Measurements from ENCODE around the gene C1orf210. TPM values are rescaled to one million over a fixed set of nuclear protein-coding genes. Genes with fewer than 3 reads are reported as not detected.

C1orf210 gene
- polyA plus RNA-seq, 1 donor (not counting 4 experiments of a cell fraction or from before 2014, with no cell fraction given): 5.6 TPM

GRCh38 chr1:43265431-43265830 lies 19.9 kb downstream of the C1orf210 start:
- dilution Hi-C loops (cut with MboI; ENCODE audit: extremely low pct_ligation_motif_present, low sequenced_read_pairs): no loop called here
- no peaks in the 10 kb centered on the region for H3K9me1 ChIP-seq (ENCODE audit: control insufficient read depth, extremely low read depth, insufficient read depth, low read length)
- FAIRE-seq: no peak

DNA sequence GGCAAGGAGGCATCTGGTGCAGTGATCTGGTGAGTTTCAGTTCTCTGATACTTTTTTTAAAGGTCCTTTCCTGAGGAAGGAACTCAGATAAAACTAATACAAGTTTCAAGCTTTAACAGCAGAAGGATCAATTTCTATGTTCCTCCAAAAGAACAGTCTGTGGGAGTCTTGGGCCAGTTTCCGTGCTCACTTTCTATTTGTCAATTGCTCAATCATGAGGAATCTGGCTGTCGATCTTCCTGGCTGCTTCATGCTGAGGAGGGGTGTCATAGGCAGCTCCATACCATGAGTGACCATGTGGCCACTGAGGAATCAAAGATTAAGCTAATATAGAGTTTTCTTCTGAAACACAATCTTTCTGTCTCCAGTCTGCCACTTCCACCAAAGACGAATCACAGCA lies 27.0 kb downstream of the C1orf210 start:
- Histone ChIP-seq H3K36me3 (ENCODE audit: control insufficient read depth in 2 of 2, extremely low read depth in 1 of 2, insufficient read depth in 2 of 2, low read length in 2 of 2) (no peaks in the 10 kb centered on the region), H3K9ac (ENCODE audit: control insufficient read depth, extremely low read depth, insufficient read depth, low read length) (no peak overlapping the region), H4K20me1 (ENCODE audit: control insufficient read depth, extremely low read depth, insufficient read depth, low read length) (no peaks in the 10 kb centered on the region), H3K4me3 (ENCODE audit: control insufficient read depth in 2 of 3, extremely low read depth in 1 of 3, insufficient read depth in 2 of 3, low read depth in 1 of 3, low read length in 3 of 3) (no peak overlapping the region), H3K79me2 (ENCODE audit: control insufficient read depth, insufficient read depth, low read length) (no peaks in the 10 kb centered on the region), H3K27ac (ENCODE audit: control insufficient read depth, insufficient read depth, low read length) (no peak overlapping the region), H3K9me3 (ENCODE audit: control insufficient read depth, low read depth, low read length) (no peaks in the 10 kb centered on the region), H3K27me3 (ENCODE audit: control insufficient read depth, extremely low read depth, insufficient read depth, low read length) (peaks cover 13% of the 10 kb centered on the region), H3K4me2 (ENCODE audit: control insufficient read depth, extremely low read depth, insufficient read depth, low read depth, low read length) (no peak overlapping the region), H2AFZ (ENCODE audit: control insufficient read depth, low read length) (no peak overlapping the region), H3K9me1 (ENCODE audit: control insufficient read depth, extremely low read depth, insufficient read depth, low read length) (no peaks in the 10 kb centered on the region), H3K4me1 (ENCODE audit: control insufficient read depth, extremely low read depth, insufficient read depth, low read length) (no peaks in the 10 kb centered on the region)
- no peak for DNase-seq (ENCODE audit: low read depth, low spot score)
- FAIRE-seq: no peak
- dilution Hi-C loops (cut with MboI; ENCODE audit: extremely low pct_ligation_motif_present, low sequenced_read_pairs): no loop called here
- no peak for TF ChIP-seq CTCF (optimal IDR thresholded peaks at IDR 0.05 in 1 of 3, IDR thresholded peaks at IDR 0.05 in 1 of 3, conservative IDR thresholded peaks at IDR 0.05 in 1 of 3; ENCODE audit: extremely low read depth in 1 of 3, insufficient read depth in 2 of 3, low read length in 3 of 3)
- TF ChIP-seq EZH2 (IDR thresholded peaks at IDR 0.05; ENCODE audit: low read length): no peak

More at GRCh38 chr1:43265431-43265830, 19.9 kb downstream of the C1orf210 start:
- no peak for DNase-seq (ENCODE audit: low read depth, low spot score)
- no peaks in the 10 kb centered on the region for H3K79me2 ChIP-seq (ENCODE audit: control insufficient read depth, insufficient read depth, low read length)
- H3K27me3 ChIP-seq (ENCODE audit: control insufficient read depth, extremely low read depth, insufficient read depth, low read length): no peaks in the 10 kb centered on the region
- H2AFZ ChIP-seq (ENCODE audit: control insufficient read depth, low read length): no peak overlapping the region
- no peaks in the 10 kb centered on the region for H3K36me3 ChIP-seq (ENCODE audit: control insufficient read depth in 2 of 2, extremely low read depth in 1 of 2, insufficient read depth in 2 of 2, low read length in 2 of 2)
- no peaks in the 10 kb centered on the region for H4K20me1 ChIP-seq (ENCODE audit: control insufficient read depth, extremely low read depth, insufficient read depth, low read length)
- TF ChIP-seq EZH2 (IDR thresholded peaks at IDR 0.05; ENCODE audit: low read length) (no peak), CTCF (optimal IDR thresholded peaks at IDR 0.05 in 1 of 3, IDR thresholded peaks at IDR 0.05 in 1 of 3, conservative IDR thresholded peaks at IDR 0.05 in 1 of 3; ENCODE audit: extremely low read depth in 1 of 3, insufficient read depth in 2 of 3, low read length in 3 of 3) (no peak)
- no peak overlapping the region for H3K4me2 ChIP-seq (ENCODE audit: control insufficient read depth, extremely low read depth, insufficient read depth, low read depth, low read length)
- no peaks in the 10 kb centered on the region for H3K9me3 ChIP-seq (ENCODE audit: control insufficient read depth, low read depth, low read length)
- H3K27ac ChIP-seq (ENCODE audit: control insufficient read depth, insufficient read depth, low read length): no peak overlapping the region
- peaks cover 3% of the 10 kb centered on the region for H3K4me1 ChIP-seq (ENCODE audit: control insufficient read depth, extremely low read depth, insufficient read depth, low read length)
- H3K4me3 ChIP-seq (ENCODE audit: control insufficient read depth in 2 of 3, extremely low read depth in 1 of 3, insufficient read depth in 2 of 3, low read depth in 1 of 3, low read length in 3 of 3): no peak overlapping the region
- no peak overlapping the region for H3K9ac ChIP-seq (ENCODE audit: control insufficient read depth, extremely low read depth, insufficient read depth, low read length)
